HT-29 (cell line): ENCODE data around the gene DIAPH3. TPM values are rescaled to one million over a fixed set of nuclear protein-coding genes. Genes with fewer than 3 reads are reported as not detected.

ENCODE experiments used
- DNase-seq: peaks from one replicate; pipeline ENCODE4 v3.0.0-alpha.2; 2015; ENCODE audit warnings: low spot score
- total RNA-seq: library from RNA; depleted of rRNA; stranded (reverse); fragments of >200 nt; shearing (Covaris generic); gene quantifications from 2 replicates; pipeline ENCODE4 v1.2.3, GENCODE V29; 2014

The DIAPH3 gene
- total RNA-seq, 1 experiment from 2014 or later, result 7.9 TPM

DNA sequence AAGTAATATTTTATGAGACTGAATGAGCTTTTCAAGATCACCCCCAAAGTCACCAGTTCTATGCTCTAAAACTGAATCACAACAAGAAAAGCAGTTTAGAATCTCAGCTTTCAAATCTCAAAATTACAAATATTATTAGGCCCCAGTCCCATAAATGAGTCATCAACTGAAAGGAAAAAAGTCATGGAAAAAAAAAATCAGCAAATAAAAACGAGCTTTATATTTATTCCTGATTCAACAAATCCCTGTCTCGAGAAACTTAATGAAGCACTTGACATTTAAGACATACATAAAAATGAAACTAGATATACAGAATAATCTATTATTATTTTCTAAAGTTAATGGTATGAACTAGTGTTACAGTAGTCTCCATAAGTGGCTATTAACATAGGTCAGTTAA lies 203.0 kb downstream of the DIAPH3 start:
- DNase-seq, result no peak

DNA sequence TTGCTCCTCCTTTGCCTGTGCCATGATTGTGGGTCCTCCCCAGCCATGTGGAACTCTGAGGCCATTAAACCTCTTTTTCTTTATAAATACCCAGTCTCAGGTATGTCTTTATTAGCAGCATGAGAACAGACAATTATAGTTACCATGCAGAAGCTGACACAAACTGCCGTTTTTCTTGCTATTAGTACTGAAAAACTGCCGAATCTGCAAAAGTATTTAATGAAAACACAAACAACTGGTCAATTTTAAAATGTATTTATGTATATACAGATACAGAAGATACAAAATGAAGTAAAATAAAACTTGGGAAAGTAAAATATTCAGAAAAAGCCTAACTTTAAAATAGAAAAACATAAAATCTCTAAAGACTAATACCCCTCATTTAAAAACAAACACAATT lies 206.3 kb downstream of the DIAPH3 start:
- DNase-seq, result no peak

DNA sequence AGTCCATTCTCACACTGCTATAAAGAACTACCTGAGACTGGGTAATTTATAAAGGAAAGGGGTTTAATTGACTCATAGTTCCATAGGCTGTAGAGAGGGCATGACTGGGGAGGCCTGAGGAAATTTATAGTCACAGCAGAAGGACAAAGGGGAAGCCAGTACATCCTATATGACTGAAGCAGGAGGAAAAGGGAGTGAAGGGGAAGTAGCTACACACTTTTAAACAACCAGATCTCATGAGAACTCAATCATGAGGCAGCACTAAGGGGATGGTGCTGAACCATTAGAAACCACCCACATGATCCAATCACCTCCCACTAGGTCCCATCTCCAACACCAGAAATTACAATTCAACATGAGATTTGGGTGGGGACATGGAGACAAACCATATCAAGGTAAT lies 209.1 kb downstream of the DIAPH3 start:
- DNase-seq, result no peak

DNA sequence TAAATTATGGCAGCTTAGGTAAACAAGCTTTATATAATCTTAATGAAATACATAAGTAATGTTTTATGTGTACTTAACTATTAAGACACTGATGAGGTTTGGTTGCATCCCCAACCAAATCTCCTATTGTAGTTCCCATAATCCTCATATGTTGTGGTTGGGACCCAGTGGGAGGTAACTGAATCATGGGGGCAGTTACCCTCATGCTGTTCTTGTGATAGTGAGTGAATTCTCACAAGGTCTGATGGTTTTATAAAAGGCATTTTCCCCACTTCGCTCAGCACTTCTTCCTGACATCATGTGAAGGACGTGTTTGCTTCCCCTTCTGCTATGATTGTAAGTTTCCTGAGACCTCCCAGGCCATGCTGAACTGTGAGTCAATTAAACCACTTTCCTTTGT lies 212.7 kb downstream of the DIAPH3 start:
- no peak for DNase-seq

DNA sequence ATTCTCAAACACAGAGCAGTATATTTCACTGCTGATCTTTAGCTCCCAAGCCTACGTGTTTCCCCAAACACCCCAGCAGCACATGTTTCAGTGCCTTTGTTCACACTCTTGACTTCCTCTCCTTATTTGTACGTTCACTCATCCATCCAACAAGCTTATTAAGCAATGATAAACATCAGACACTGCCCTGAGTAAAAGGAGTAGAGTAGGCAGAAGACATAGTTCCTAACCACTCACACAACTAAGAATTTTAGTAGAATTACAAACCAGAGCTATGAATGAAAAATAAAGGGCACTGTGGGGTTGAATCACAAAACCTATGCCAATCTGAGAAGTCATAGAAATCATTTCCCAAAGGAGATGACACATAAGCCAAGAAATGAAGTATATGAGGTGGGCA lies 213.5 kb downstream of the DIAPH3 start:
- no peak for DNase-seq

DNA sequence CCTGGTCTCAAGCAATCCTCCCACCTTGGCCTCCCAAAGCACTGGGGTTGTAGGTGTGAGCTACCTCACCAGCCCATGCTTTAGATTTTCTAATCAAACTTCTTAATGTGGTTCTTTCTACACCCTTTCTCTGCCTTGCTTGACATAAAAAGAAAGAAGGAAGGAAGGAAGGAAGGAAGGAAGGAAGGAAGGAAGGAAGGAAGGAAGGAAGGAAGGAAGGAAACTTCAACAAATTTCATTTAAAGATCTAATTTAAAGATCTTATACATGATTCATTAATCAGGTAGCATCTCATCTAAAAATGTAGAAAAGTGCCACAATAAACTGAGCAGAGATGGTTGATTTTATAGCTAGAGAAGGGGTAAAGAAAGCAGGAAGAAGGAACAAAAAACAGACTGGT lies 215.0 kb downstream of the DIAPH3 start:
- no peak for DNase-seq

DNA sequence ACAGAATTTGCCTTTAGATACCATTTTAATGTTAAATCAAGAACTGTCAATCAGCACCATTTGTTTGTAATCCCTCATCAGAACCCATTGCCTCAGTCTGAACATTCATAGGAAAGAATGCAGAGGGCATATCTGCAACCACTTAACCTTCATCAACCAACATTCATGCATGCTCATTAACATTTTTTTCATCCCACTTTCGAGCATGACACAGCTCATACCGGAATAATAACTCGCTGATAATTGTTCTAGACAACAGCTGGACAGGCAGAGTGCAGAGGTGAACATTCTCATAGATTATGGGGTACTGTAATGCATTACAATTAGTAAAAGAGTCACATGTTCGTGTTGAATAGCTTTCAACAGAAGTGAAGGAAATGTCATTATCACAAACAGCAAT lies 216.8 kb downstream of the DIAPH3 start:
- no peak for DNase-seq

DNA sequence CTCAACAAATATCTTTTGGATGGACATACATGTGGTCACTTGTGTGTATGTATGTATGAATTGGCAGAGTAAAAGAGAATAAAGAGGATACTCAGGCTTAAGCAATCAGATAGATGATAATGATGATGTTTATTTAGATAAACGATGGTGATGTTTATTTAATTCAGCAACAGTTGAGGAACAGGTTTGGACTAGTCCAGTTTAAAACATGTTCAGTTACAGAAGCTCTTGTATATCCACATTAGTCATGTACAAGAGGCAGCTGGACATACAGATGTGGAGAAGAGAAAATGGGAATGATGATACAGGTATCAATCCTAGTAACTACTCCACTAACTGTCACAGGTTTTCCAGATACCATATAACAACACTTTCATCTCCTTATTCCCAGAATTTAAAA lies 232.1 kb downstream of the DIAPH3 start:
- DNase-seq, result no peak

DNA sequence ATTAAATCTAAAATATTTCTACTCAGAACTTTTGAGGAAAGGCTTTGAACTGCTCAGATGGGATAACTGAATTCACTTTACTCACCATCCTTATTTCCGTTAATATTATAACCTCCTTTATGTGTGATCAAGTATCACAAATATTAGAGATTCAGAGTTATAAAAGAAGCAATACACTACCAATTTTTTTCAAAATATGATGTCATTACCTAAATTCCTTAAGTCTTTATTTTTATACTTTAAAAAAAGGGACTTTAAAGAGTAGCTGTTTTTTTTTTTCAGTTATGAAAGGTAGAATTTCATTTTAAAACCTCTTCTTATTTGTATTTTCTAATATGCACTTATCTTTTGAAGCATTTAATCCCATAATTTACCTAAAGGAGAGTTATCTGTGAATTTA lies 239.5 kb downstream of the DIAPH3 start:
- no peak for DNase-seq

DNA sequence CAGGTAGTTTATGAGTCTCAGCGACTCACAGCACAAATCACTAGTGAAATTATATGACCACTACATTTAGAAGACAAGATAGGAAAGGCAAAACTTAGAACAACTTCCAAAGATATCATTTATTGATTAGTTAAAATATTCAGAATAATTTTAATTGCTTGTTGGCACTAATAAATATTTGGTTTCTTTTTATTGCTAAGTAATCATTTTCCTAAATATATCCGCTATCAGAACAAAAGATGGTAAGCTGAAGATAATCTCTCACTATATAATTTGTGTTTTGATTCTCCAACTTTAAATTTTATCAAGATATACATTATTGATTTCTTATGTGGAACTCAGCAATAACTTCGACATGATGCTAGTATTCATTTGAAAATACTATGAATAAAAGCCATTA lies 248.5 kb downstream of the DIAPH3 start:
- DNase-seq, result no peak

DNA sequence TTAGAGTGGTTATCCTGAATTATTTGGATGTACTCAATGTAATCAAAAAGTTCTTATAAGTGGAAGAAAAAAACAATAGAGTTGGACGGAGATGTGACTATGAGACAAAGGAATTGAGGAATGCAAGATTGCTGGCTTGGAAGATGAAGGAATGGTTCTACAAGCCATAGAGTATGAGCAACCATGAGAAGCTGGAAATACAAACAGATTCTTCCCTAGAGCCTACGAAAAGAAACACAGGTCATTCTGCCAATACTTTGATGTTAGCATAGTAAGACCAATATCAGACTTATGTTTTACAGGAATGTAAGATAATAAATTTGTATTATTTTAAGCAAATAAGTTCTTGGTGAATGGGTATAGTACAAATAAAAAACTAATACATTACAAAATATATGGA lies 249.2 kb downstream of the DIAPH3 start:
- no peak for DNase-seq

DNA sequence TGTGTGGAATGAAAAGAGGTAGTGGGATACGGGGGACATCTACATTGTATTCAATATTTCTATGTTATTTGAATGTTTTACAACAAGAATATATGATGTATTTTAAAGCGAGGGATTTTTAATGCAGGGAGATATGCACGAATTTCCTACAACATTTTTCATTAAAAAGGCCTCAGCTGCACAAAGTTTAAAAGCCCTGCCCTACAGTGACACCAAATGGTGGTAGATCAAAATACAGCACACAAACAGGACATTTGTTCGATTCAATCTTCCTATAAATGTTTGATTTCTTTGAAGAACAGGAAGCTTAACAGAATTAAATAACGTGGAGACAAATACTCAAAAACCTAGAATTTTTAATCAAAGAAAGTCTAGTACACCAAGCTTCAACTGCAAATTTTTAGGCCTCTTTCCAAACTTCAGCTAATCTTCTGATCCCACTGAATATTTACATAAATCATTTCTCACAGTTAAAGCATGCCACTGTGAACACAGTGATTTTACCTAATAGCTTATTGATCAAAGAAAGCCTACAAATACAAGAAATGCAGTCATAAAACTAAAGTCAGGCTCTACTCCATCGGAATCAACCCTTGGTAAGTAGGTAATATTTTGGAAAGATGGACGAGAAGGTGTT lies 257.2 kb downstream of the DIAPH3 start:
- DNase-seq, result peak; percentile 61

DNA sequence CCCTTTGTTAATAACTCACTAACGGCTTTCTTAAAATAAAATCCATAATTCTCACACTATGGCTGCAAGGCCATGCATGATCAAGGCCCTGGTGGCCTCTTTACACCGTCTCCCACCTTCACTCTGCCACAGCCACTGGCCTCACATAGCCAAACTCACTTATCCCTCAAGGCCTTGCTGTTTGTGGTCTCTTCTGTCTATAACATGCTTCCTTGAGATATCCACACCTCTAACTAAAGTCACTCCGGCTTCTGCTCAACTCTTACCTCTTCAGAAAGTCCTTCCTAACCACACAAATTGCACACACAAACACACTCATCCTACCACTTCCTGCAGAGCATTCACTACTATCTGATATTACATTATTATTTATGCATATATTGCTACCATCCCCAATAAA lies 262.5 kb downstream of the DIAPH3 start:
- no peak for DNase-seq

DNA sequence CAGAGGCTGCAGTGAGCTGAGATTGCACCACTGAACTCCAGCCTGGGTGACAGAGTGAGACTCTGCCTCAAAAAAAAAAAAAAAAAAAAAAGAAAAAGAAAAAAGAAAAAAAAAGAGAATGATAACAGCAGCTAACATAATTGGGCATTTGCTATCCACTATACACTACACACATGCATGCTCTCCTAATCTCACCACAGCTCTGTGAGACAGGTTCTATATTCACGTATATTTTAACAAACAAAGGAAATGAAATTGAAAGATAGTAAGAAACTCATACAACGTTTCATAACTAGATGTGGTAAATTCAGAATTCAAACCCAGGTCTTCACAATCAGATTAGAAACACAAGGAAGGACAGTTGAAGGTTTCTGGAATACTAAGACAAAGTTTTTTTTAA lies 265.7 kb downstream of the DIAPH3 start:
- no peak for DNase-seq

DNA sequence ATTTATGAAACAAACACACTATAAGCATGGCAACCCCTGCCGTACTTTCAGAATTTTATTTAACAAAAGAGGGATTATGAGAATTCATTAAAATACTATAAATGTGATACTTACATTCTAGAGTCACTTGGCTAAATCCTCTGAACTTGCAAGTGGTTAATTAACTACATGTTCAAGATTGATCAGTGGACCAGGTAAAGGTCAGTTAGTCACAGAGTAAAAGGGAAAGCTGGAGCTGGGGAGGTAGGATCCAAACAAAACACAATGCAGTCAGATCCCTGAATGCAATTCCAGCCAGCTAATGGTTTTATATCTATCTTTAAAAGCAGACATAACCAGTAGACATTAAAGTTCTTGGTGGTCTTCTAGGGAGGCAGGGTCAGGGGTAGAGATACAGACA lies 270.5 kb downstream of the DIAPH3 start:
- no peak for DNase-seq

DNA sequence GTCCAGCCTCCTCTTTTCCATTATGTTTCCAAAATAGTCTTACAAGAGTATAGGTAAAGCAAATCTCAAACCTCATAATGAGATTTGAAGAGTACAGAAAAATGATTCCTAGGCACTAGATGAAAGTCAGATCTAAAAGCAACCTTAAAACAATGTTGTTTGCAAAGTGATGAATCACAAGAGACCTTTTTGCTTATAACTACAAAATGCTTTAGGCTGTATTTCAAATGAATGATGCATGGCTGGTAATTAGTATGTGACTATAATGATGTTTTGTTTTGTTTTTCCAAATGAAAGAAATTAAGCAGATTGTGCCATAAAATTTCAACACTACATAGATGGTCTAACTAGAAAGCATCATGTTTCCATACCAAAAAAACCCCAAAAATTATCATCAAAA lies 272.7 kb downstream of the DIAPH3 start:
- no peak for DNase-seq

DNA sequence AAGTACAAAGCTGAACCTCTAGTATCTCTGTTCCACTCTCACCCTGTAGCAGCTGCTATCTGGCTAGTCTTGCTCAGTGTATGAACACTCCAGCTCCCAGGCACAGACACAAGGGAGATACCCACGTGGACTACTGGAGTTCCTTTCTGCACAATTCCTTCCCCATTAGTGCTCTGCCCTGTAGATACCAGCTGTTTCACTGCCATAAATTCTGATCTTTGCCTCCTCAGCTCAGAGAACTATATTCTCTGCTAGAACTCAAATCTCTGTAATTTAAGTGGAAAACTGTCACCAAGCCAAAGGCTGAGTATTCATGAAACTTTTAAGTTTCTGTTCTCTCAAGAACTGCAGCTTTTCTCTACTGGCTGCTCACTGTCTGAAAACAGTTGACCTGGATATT lies 273.7 kb downstream of the DIAPH3 start:
- DNase-seq, result no peak

DNA sequence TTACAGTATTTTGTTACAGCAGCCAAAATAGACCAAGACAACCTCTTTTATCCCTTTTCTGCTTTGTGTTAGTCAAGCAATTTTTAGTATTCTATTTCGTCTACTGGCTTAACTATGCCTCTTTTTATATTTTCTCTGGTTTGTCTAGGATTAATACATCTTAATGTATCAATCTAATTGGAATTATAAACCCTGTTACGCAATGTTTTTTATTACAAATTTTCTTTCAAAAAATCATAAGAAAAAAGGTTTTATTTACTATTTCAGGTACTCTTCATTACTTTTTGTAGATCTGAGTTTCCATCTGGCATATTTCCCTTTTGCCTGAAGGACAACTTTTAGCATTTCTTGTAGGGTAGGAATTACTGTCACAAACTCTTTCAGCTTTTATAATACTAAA lies 275.3 kb downstream of the DIAPH3 start:
- DNase-seq, result no peak

DNA sequence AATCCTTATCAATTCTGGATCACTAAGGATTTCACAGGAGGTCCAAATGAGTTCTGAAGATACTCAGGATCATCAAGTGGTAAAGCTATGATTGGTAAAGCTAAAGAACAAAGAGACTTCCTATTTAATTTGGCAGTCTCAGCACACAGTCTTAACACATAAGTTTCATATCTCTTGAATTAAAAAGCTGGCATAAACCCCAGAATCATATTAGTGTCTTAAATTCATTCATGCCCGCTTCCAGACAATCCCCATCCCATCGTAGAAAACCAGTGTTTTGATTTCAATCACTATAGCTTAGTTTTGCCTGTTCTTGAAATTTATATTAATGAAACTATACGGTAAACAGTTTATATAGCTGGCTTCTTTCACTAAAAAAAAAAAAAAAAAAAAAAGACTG lies 278.7 kb downstream of the DIAPH3 start:
- DNase-seq, result no peak

DNA sequence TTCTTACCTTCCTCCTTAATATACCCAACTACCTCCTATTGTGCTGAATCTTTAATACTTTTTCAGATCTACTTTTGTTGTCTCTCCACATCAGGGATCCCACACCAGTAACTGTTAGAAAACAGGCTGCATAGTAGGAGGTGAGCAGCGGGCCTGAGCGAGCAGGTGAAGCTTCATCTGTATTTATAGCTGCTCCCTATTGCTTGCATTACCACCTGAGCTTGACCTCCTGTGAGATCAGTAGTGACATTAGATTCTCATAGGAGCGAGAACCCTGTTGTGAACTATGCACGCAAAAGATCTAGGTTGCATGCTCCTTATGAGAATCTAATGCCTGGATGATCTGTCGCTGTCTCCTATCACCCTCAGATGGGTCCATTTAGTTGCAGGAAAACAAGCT lies 279.8 kb downstream of the DIAPH3 start:
- no peak for DNase-seq

DNA sequence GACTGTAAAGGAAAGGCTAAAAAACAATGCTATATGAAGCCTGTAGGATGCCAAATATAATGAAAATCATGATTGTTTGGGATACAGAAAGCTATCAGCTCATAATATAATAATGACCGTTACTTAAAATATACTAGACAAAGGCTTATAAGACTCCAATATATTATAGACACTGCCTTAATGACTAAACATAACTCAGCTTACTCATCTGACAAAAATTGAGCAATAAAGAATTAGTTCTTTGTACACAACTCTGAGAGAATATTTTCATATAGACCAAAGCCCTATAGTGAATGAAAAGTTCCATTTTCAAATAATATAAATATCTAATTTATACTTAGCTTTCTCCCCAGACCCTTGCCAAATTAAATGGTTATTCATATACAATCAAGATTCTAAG lies 283.3 kb downstream of the DIAPH3 start:
- DNase-seq, result no peak

DNA sequence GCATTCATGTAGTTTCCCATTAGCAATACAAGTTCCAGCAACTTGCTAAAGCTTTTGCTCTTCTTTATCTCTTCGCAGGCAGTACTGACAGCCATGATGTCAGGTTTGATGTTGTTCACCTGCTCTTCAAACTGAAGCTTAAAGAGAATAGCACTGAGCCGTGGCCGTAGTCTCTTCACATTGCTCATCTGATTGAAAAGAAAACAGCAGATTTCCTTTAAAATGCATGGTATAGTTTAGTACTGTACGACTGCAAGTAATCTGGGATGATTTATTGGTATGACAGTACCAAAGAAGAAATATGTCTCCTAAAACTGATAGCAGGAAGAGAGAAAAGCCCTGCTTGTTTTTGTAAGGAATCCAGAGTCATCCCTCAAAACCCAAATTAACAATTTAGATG lies 284.4 kb downstream of the DIAPH3 start:
- DNase-seq, result no peak

DNA sequence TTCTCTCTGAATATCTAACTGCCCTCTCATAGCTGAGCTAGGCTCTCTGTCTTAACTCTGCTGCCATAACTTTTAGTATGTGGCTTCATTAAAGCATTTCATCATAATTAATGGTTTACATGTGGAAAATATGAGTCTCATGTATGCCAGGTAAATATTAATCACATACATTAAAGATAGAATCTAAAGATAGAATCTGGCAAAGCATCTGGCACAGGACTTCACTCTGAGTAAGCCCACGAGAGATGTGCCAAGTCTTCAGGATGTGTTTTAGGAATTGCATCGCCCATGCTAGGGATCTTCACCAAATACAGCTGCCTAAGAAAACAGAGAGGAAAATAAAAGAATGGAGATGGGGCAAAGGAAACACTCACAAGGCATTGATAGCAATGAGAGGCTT lies 285.8 kb downstream of the DIAPH3 start:
- no peak for DNase-seq

DNA sequence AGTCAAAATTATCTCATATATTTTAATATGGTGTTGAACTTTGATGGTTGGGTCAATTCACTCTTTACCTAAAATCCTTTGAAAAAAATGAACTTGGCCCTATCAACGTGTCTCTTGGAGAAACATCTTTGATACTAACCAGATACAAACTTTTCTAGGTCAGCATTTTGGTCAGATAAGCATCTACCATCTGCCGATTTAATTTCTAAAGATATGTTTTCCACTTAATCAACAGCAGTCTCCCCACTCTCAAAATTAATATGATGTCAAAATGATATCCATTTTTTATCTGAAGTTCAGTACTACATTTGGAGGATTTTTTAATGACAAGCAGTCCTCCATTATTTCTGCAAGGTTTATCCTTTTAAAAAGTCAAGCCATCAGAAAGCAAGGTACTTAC lies 288.8 kb downstream of the DIAPH3 start:
- no peak for DNase-seq

DNA sequence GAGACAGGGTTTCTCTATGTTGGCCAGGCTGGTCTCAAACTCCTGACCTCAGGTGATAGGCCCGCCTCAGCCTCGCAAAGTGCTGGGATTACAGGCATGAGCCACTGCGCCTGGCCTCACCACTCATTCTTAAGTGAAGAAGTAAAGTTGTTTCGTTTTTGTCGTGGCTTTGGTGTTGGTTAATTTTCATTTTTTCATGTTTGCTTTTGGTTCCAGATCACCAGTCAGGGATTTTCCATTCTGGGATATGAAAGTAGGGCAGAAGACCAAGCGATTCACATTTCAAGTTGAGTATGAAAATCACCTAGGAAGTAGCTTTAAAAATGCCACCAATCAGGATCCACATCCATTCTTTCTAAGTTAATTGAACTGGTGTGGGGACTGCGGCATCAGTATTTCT lies 289.9 kb downstream of the DIAPH3 start:
- DNase-seq, result no peak
